ENCODE data around the gene ZNF367. TPM values are rescaled to one million over a fixed set of nuclear protein-coding genes. Genes with fewer than 3 reads are reported as not detected.
A peak's percentile ranks its signal among the peaks of the same experiment; 100 is the strongest.

Gene ZNF367
- total and polyA plus RNA-seq, 9 of the 15 experiments (the other 6 are each of a cell fraction or from before 2014, with no cell fraction given) = 2.7 to 14.4 (median 10.0) TPM

DNA sequence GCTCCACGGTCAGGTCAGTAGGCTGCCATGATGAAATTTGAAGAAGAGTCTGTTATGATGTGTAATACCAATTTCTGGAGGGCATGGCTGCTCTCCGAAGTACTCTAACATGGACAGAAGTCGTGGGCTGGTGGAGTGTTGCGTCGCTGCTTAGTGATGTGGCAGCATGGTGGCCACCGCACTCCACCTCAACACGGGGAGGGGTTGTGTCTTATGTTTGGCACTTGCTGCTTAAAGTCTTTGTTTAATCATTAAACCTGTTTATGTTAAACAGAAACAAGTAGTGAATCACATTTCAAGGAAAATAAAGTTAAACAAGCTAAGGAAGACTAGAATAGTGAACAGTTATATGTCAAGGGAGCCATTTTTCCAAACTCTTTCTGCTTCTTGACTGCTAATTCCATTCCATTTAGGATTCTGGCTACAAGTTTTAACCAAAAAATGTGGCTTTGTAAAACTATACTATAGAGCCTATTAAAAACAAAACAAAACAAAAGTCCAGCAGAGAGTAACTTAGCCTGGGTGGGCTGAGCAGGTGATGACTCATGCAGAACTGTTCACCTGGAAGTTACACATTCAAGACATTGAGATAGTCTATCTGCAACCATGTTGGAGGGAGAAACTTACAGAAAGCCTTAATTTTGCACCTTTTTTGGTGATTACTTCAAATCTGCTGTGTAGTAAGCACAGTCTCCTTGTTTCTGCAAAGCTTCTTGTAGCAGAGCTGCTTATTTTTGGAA lies 41.3 kb upstream of the ZNF367 start:
- H3K79me2 ChIP-seq (ENCODE audit: control insufficient read depth, insufficient read depth, low read length) = no peaks in the 10 kb centered on the region
- no peak for DNase-seq (ENCODE audit: extremely low read depth in 1 of 4, low spot score in 3 of 4)
- ATAC-seq = no peak
- WGBS (ENCODE audit: insufficient coverage, low coverage, missing lambda C conversion rate) = 56% methylated on average over 7 of the region's 7 CpGs
- POLR2A ChIA-PET = no interaction called here
- H3K9ac ChIP-seq (ENCODE audit: insufficient read depth in 1 of 2, low read depth in 2 of 2, low read length in 2 of 2) = no peak overlapping the region
- in situ Hi-C loops (cut with MboI) (no loop called here), intact Hi-C loops (cut with micrococcal nuclease) (no loop called here)
- no peak for FAIRE-seq
- H3K4me2 ChIP-seq (ENCODE audit: insufficient read depth, low read length) = no peak overlapping the region
- H3K4me1 ChIP-seq (replicated peaks in 1 of 2; ENCODE audit: control insufficient read depth in 2 of 2, insufficient read depth in 2 of 2, low read length in 2 of 2) = no peaks in the 10 kb centered on the region; a peak in 1 of 5 replicates
- H3K27ac ChIP-seq (ENCODE audit: extremely low read depth, low read depth, low read length) = no peak overlapping the region
- H4K20me1 ChIP-seq (replicated peaks; ENCODE audit: control insufficient read depth, insufficient read depth, low read length) = no peaks in the 10 kb centered on the region
- no peak overlapping the region for H2AFZ ChIP-seq (ENCODE audit: low read depth, low read length)
- H3K4me3 ChIP-seq = no peak overlapping the region
- no peaks in the 10 kb centered on the region for H3K36me3 ChIP-seq (ENCODE audit: control insufficient read depth, insufficient read depth, low read length)
- no TSS peak for BruUV-seq (replicated peaks)
- no peaks in the 10 kb centered on the region for H3K27me3 ChIP-seq (ENCODE audit: control insufficient read depth in 2 of 2, insufficient read depth in 2 of 2, low read length in 2 of 2)
- no peaks in the 10 kb centered on the region for H3K9me3 ChIP-seq (replicated peaks; ENCODE audit: control insufficient read depth, insufficient read depth, low read depth, low read length)
- CTCF ChIA-PET (ENCODE audit: low intra/inter-chr PET ratio) = no interaction called here
- TF ChIP-seq JUND (IDR thresholded peaks at IDR 0.05; ENCODE audit: borderline replicate concordance, low read depth, low read length) (no peak; the same call in 1 of the 2 replicates), JUND (tag; IDR thresholded peaks at IDR 0.05; ENCODE audit: borderline replicate concordance, low read depth, low read length) (0 out of 3 replicates have a peak, but pooled peaks have one; percentile 38), HMGN3 (IDR thresholded peaks at IDR 0.05; ENCODE audit: borderline replicate concordance, extremely low read depth, insufficient read length, low read depth, low read length) (no peak), RBM17 (IDR thresholded peaks at IDR 0.05; ENCODE audit: borderline replicate concordance, low read depth, low read length) (no peak), MTA1 (IDR thresholded peaks at IDR 0.05; ENCODE audit: borderline replicate concordance) (no peak), FOSL1 (tag; conservative IDR thresholded peaks at IDR 0.05) (no peak), ZNF143 (CRISPR knock-in tag; IDR thresholded peaks at IDR 0.05) (no peak)
- TF ChIP-seq, protein P1, sequence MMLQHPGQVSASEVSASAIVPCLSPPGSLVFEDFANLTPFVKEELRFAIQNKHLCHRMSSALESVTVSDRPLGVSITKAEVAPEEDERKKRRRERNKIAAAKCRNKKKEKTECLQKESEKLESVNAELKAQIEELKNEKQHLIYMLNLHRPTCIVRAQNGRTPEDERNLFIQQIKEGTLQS (IDR thresholded peaks at IDR 0.05) = peak; percentile 51
- TF ChIP-seq, protein P1 (CRISPR knock-in tag; conservative IDR thresholded peaks at IDR 0.05) = no peak
- H3K9me1 ChIP-seq (ENCODE audit: control insufficient read depth, insufficient read depth, low read length) = no peaks in the 10 kb centered on the region

Data from K562 (cell line).